Measurements from ENCODE around the gene STYX. TPM values are rescaled to one million over a fixed set of nuclear protein-coding genes. Genes with fewer than 3 reads are reported as not detected.

STYX gene
- total RNA-seq, 1 experiment from 2014 or later = 24.0 TPM

DNA sequence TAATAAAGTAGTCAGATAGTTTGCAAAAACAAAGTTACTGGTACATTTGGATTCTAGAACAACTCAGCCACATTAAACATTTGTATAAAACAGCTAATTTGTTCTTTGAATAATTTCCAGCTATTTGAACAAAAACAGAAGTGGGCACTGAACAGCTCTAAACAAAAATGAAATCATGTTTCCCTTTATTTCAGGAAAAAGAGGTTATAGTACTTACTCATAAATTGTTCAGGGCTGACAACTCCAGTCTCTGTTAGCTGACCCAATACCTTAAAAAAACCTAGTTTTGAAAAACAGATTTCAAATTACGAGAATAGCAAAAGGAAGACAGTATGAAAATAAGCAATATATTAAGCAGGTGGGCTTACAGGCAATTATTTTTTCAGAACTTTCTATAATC lies 53.2 kb downstream of the STYX start:
- H3K79me2 ChIP-seq (ENCODE audit: insufficient read depth, low read length) = no peaks in the 10 kb centered on the region; the same call in 1 of the 2 replicates
- H2AK5ac ChIP-seq (ENCODE audit: insufficient read length, low read length) = no peak overlapping the region
- Mint-ChIP-seq H3K9me3 (no peaks in the 10 kb centered on the region), H3K4me3 (no peak overlapping the region), H3K27ac (no peak overlapping the region), H3K4me1 (no peaks in the 10 kb centered on the region), H3K27me3 (ENCODE audit: low read depth) (no peaks in the 10 kb centered on the region), H3K36me3 (ENCODE audit: insufficient read depth in 1 of 3, low read depth in 3 of 3) (peaks cover 0 to 32% (median 11%) of the 10 kb centered on the region in 3 experiments; a peak in 5 of 7 replicates)
- H2BK5ac ChIP-seq (ENCODE audit: insufficient read length, low read length) = no peak overlapping the region
- H3K79me1 ChIP-seq (ENCODE audit: insufficient read depth, low read depth, low read length, poor library complexity, severe bottlenecking) = no peaks in the 10 kb centered on the region
- DNase-seq = no peak
- H3K4me1 ChIP-seq (ENCODE audit: insufficient read depth, low read length) = no peaks in the 10 kb centered on the region
- no peak overlapping the region for H3K14ac ChIP-seq (ENCODE audit: insufficient read depth, low read length)
- no peak overlapping the region for H3K9ac ChIP-seq (ENCODE audit: extremely low read depth, insufficient read length, low read length)
- H2AFZ ChIP-seq (ENCODE audit: low read length) = no peak overlapping the region
- no peak overlapping the region for H2BK20ac ChIP-seq (ENCODE audit: low read depth, low read length, poor library complexity, severe bottlenecking)
- no peak overlapping the region for H3K4ac ChIP-seq (ENCODE audit: low read depth, low read length)
- H4K91ac ChIP-seq (ENCODE audit: insufficient read length, low read depth, low read length) = no peak overlapping the region
- no peak overlapping the region for H2BK15ac ChIP-seq (ENCODE audit: low read depth, low read length)
- no peak overlapping the region for H3K56ac ChIP-seq (ENCODE audit: insufficient read length, low read depth, low read length)
- no peak overlapping the region for H2BK12ac ChIP-seq (ENCODE audit: insufficient read length, low read depth, low read length)
- no CpG with 5 or more reads among the region's 1 CpG for WGBS (ENCODE audit: extremely low coverage, insufficient read length, low lambda C conversion rate)
- no peaks in the 10 kb centered on the region for H4K20me1 ChIP-seq (ENCODE audit: control insufficient read depth, insufficient read depth, insufficient read length)
- H3K27me3 ChIP-seq (ENCODE audit: insufficient read depth, low read length) = no peaks in the 10 kb centered on the region
- no peak overlapping the region for H3K18ac ChIP-seq (ENCODE audit: insufficient read length, low read depth, low read length)
- H4K5ac ChIP-seq (ENCODE audit: insufficient read length, low read depth, low read length) = no peak overlapping the region
- no peak overlapping the region for H2BK120ac ChIP-seq (ENCODE audit: low read depth, low read length, poor library complexity, severe bottlenecking)
- no peaks in the 10 kb centered on the region for H3K23me2 ChIP-seq (ENCODE audit: insufficient read length, low read depth, low read length, poor library complexity, severe bottlenecking)
- TF ChIP-seq, protein P1, sequence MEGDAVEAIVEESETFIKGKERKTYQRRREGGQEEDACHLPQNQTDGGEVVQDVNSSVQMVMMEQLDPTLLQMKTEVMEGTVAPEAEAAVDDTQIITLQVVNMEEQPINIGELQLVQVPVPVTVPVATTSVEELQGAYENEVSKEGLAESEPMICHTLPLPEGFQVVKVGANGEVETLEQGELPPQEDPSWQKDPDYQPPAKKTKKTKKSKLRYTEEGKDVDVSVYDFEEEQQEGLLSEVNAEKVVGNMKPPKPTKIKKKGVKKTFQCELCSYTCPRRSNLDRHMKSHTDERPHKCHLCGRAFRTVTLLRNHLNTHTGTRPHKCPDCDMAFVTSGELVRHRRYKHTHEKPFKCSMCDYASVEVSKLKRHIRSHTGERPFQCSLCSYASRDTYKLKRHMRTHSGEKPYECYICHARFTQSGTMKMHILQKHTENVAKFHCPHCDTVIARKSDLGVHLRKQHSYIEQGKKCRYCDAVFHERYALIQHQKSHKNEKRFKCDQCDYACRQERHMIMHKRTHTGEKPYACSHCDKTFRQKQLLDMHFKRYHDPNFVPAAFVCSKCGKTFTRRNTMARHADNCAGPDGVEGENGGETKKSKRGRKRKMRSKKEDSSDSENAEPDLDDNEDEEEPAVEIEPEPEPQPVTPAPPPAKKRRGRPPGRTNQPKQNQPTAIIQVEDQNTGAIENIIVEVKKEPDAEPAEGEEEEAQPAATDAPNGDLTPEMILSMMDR (conservative IDR thresholded peaks at IDR 0.05) = no peak
- H3K4me2 ChIP-seq (ENCODE audit: insufficient read depth, insufficient read length, low read length) = no peak overlapping the region
- H3K23ac ChIP-seq (ENCODE audit: insufficient read length, low read depth, low read length) = no peak overlapping the region
- H3T11ph ChIP-seq (ENCODE audit: low read length) = no peak overlapping the region
- H4K8ac ChIP-seq (replicated peaks; ENCODE audit: insufficient read length, low read depth, low read length) = no peak overlapping the region
- H3K9me3 ChIP-seq (ENCODE audit: control insufficient read depth, low read depth, low read length) = no peaks in the 10 kb centered on the region
- no peak overlapping the region for H3K27ac ChIP-seq (ENCODE audit: insufficient read length, low read depth, low read length)

Data from H9 (cell line).